SW480 (cell line): ENCODE data around the gene EFNA3.
A peak's percentile ranks its signal among the peaks of the same experiment; 100 is the strongest.

ENCODE experiments used
- DNase-seq: peaks from one replicate; pipeline ENCODE4 v3.0.0-alpha.2; 2016; ENCODE audit warnings: low spot score

EFNA3 gene

GRCh38 chr1:155068599-155068998, 10.0 kb upstream of the EFNA3 start:
- no peak for DNase-seq

DNA sequence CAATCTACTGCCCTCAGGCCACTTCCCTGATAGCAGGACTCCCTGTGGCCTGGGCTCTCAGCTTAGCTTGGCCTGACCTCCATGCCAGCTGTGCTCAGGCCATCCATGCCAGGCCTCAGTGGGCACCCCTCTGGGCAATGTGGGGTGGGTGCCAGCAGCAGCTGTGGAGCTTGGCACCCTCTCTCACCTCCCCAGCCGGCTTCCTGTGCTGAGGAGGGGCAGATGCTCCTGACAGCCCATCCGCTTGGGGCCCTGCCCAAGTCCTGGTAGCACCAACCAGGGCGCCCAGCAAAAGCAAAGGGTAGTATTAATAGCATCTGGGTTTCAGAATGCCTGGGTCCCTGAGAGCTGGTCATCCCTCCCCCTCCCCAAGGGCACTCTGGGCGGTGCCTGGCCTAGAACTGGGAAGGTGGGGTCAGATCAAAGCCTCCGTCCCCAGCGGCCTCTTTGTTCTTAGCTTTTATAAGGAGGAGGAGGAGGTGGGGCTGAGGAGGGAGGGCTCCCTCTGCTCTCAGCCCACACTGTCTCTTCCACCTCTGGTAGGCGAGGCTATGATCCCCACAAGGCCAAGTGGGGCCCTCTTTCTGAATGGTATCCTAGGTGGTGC, 9.0 kb upstream of the EFNA3 start:
- DNase-seq: peak; percentile 88

DNA sequence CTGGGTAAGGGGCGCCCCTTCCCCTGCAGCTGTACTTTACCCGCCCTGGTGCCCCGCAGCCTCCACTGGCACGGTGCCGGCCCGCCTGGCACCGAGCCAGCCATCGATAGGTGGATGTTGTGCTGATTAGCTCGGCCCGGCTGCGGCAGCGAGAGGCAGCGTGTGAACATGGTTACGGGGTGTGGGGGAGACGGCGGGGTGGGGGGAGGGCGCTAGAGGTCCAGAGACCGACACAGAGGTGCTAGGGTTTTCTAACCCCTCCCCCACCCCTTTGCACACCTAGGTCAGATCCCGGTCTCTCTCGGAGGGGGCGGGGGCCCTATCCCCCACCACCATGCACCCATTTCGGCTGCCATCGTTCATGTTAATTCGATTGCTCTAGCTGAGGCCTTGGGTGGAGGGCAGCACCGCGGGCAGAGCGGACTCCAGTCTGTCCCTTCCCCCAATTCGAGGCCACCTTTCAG, 8.4 kb upstream of the EFNA3 start:
- peak; percentile 29 for DNase-seq

DNA sequence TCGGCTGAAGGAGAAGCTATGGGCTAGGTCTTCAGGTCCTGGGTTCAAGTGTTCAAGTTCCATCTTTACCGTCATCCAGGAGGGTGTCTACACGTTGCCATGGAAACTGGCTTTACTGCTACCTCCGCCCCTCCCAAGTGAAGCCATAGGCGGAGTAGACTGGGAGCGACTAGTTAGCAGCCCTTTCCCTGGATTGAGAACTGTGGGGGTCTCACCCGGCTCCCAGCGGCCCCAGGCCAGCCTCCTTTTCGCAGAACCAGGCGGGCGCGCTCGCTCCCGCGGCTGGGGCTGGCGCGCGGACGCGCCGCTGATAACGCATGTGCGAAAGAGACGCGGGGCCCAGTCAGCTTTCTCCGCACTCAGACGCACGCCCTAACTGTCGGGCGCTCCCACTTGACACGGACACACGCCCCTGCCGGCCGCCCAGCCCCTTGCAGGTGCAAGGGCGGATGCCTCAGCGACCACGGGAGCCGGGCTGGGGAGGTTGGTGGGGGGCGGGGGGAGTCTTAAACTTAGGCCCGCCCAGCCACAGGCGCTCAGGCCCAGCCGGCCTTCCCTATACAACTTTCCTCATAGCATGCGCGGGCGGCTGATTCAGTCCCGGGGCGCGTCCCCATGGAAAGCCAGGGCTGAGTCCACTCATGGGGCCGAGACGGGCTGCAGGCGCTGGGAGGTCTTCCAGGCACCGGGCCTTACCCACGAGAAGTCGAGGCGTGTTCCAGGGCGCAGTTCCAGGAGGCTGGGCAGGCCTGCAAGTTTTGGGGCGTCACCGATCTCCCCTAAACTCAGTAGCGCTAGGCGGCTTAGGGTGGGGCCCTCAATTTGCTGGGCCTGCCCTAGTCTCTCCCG, 7.7 kb upstream of the EFNA3 start:
- DNase-seq: peak; percentile 89

GRCh38 chr1:155071701-155072100, 6.9 kb upstream of the EFNA3 start:
- no peak for DNase-seq

DNA sequence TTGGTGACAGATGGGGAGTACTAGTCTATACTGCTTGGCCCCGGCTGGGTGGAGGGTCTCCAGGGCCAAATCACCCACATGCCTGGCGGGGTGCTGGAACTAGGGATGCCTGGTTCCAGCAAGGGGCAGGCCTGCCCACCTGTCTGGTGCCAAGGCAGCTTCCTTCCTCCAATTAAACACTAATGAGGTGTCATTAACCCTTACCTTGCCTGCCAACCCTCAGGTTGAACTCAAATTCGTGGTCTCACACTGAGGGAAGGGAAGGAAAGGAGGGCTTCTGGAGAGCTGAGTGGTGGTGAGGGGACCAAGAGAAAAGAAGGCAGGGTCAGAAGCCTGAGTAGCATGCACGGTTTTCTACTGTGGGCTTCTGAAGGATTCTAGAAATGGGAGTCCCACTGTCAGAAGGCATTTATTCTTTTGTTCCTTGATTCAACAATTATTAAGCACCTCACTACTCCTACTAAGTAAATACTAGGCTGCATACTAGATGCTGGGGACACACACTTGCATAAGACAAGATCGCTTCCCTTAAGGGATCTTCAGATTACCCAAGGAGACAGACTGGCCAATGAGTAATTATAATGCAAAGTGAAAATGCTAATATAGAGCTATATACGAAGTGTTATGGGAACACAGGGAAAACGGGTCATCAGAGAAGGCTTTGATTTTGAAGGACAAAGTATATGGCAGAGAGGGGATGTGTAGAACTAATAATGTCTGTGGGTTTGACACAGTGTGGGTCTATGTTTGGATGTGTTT, 5.9 kb upstream of the EFNA3 start:
- no peak for DNase-seq

GRCh38 chr1:155073377-155074242, 5.0 kb upstream of the EFNA3 start:
- DNase-seq: no peak

DNA sequence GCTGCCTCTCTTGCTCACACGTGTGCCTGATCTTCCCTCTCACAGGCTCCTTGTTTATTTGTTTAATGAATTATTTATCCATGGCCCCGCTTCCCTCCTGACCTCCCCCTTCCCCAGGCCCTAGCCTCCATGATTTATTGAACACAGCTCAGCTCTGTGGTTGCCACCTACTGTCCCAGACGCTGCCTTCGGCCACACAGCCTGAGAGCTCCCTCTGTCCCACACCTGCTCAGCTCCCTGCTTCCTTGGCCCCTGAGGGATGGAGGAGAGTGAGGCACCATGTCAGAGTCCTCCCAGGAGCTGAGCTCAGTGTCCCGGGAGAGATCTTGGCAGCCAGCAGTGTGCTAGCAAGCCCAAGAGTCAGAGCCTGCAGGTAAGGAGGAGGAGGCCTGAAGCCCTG, 3.1 kb upstream of the EFNA3 start:
- DNase-seq: no peak

DNA sequence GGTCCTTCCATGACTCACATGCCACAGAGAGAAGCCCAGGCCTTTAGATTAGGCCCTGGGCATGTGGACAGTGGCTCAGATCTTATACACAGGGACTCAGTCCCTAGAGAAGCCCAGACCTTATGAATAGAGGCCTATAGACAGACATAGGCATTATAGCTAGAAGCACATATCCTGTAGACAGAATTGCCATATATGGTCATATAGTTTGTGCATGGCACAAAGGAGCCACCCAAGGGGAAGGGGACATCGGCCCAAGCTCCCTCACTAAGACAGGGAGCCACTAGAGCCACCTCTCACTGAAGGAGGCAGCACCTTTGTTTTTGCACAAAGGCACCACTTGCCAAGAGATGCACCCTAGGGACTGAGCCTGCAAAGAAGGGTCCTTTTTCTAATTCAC, 2.3 kb upstream of the EFNA3 start:
- no peak for DNase-seq

GRCh38 chr1:155077346-155077745, 1.3 kb upstream of the EFNA3 start:
- no peak for DNase-seq

- no peak for DNase-seq
These were observed 735 bp upstream of the EFNA3 start for GRCh38 chr1:155077758-155078445.

- DNase-seq: no peak
These were observed 511 bp downstream of the EFNA3 start for GRCh38 chr1:155079210-155079486.

DNA sequence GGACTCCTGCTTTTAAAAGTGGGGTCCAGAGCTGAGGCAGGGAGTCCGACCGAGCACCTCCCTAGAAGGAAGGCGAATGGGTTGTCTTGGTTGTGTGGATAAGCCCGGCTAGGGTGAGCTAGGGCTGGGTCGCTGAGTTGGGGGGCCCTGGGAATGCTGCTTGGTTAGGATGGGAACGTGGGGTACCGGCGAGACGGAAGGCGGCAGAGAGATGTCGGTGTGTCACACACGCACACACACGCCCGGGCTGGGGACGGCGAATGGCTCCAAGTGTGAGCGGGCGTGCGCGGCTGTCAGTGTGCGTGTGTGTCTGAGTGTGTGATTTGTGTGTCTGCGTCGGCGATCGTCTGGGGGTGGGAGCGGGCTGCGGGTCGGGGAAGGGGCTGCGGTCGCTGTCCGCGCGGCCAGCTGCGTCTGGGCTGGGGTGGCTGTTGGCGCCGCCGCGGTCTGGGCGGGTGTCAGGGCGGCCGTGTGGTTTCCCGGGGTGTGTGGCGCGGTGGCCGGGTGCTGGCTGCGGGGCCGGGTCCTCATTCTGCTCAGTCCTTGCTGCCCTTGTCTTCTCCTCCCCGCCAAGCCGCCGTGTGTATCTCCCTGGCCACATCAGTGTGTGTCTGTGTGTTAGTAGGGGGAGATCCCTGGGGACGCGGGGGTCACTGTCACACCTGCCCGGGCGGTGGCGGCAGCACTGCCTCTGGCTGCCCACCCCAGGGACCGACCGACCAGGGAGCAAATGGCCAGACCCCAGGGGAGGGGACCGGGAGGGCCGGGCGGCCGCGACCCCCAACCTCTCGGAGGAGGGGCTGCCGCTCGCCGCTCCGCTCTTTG, 1.1 kb downstream of the EFNA3 start:
- DNase-seq: no peak

- DNase-seq: no peak
These were observed 1.9 kb downstream of the EFNA3 start for GRCh38 chr1:155080312-155081228.

- DNase-seq: peak; percentile 41
These were observed 3.0 kb downstream of the EFNA3 start for GRCh38 chr1:155081472-155082300.

- DNase-seq: peak; percentile 71
These were observed 3.8 kb downstream of the EFNA3 start for GRCh38 chr1:155082301-155083051.

- peak; percentile 83 for DNase-seq
These were observed 4.5 kb downstream of the EFNA3 start for GRCh38 chr1:155083052-155083541.
